HEK293 (cell line): ENCODE results near the gene UCHL3.

Experiments
- CTCF ChIA-PET: fragments of 350-600 bp; formaldehyde crosslinking; extraction: SDS; loops from one replicate; lab custom pipeline; 2021; ENCODE audit warnings: antibody characterized with exemption; lab: Yijun Ruan, JAX
- POLR2A ChIA-PET: fragments of 300-600 bp; formaldehyde crosslinking; extraction: SDS; loops from one replicate; lab custom pipeline; 2020; ENCODE audit warnings: antibody characterized with exemption, inconsistent platforms; lab: Yijun Ruan, JAX
- H3K27ac ChIP-seq: fragments of 200-500 bp; sonication (Bioruptor generic); 2 replicates; pipeline ENCODE4 v1.5.1; 2014; ENCODE audit warnings: low read depth, low read length, control low read depth, inconsistent platforms; ENCODE audit errors: extremely low read depth
- H3K36me3 ChIP-seq, 2 experiments: fragments of 200-500 bp in 1 of 2; sonication (Bioruptor generic) in 1 of 2; 1 replicate in 1 of 2; 2 replicates in 1 of 2; pipeline ENCODE4 v1.5.1; 2014 to 2017; ENCODE audit warnings: inconsistent platforms in 2 of 2, low read length in 2 of 2; ENCODE audit not compliant: control insufficient read depth in 2 of 2, insufficient read depth in 1 of 2
- H3K4me1 ChIP-seq: fragments of 200-500 bp; sonication (Bioruptor generic); 2 replicates; pipeline ENCODE4 v1.5.1; 2014; ENCODE audit warnings: mild to moderate bottlenecking, low read length, inconsistent platforms; ENCODE audit not compliant: control insufficient read depth, insufficient read depth
- H3K4me3 ChIP-seq: 2 replicates; pipeline ENCODE4 v1.5.1; 2011; ENCODE audit warnings: low read depth, mild to moderate bottlenecking, control low read depth, low read length, moderate library complexity
- H3K9me3 ChIP-seq: fragments of 200-500 bp; sonication (Bioruptor generic); 2 replicates; pipeline ENCODE4 v1.5.1; 2014; ENCODE audit warnings: low read depth, low read length, inconsistent platforms; ENCODE audit not compliant: control insufficient read depth, insufficient read depth
- EGR2 ChIP-seq: fragments of 450-650 bp; formaldehyde crosslinking; IDR thresholded peaks from 2 replicates; pipeline ENCODE4 v1.5.1; 2016; ENCODE audit warnings: low read depth, missing biosample characterization, missing genetic modification characterization
- KLF16 ChIP-seq: fragments of 450-650 bp; formaldehyde crosslinking; IDR thresholded peaks from 2 replicates; pipeline ENCODE4 v1.5.1; 2017; ENCODE audit warnings: missing biosample characterization, missing genetic modification characterization
- KLF9 ChIP-seq: fragments of 450-650 bp; formaldehyde crosslinking; IDR thresholded peaks from 2 replicates; pipeline ENCODE4 v1.5.1; 2016; ENCODE audit warnings: missing biosample characterization, missing genetic modification characterization, low read depth
- SETDB1 ChIP-seq: IDR thresholded peaks from one replicate; pipeline ENCODE4 v1.6.1; 2017; ENCODE audit warnings: mild to moderate bottlenecking, low read length, moderate library complexity, mixed read lengths; ENCODE audit not compliant: insufficient read length
- YY1 ChIP-seq: fragments of 450-650 bp; formaldehyde crosslinking; IDR thresholded peaks from 2 replicates; pipeline ENCODE4 v1.5.1; 2018; ENCODE audit warnings: missing biosample characterization, missing genetic modification characterization
- ZBTB21 ChIP-seq: fragments of 450-650 bp; formaldehyde crosslinking; IDR thresholded peaks from 2 replicates; pipeline ENCODE4 v1.5.1; 2017; ENCODE audit warnings: missing biosample characterization, missing genetic modification characterization
- ZEB2 ChIP-seq: fragments of 450-650 bp; formaldehyde crosslinking; IDR thresholded peaks from 2 replicates; pipeline ENCODE4 v1.5.1; 2016; ENCODE audit warnings: missing biosample characterization, missing genetic modification characterization
- ZFHX2 ChIP-seq: fragments of 450-650 bp; formaldehyde crosslinking; conservative IDR thresholded peaks from 2 replicates; pipeline ENCODE4 v1.5.1; 2016; ENCODE audit warnings: missing biosample characterization, missing genetic modification characterization
- ZIC2 ChIP-seq: fragments of 450-650 bp; formaldehyde crosslinking; IDR thresholded peaks from 2 replicates; pipeline ENCODE4 v1.5.1; 2016; ENCODE audit warnings: missing biosample characterization, missing genetic modification characterization
- ZNF121 ChIP-seq: fragments of 450-650 bp; formaldehyde crosslinking; IDR thresholded peaks from 2 replicates; pipeline ENCODE4 v1.5.1; 2016; ENCODE audit warnings: missing biosample characterization, missing genetic modification characterization
- ZNF133 ChIP-seq: fragments of 450-650 bp; formaldehyde crosslinking; IDR thresholded peaks from 2 replicates; pipeline ENCODE4 v1.5.1; 2016; ENCODE audit warnings: missing biosample characterization, missing genetic modification characterization
- ZNF138 ChIP-seq: fragments of 450-650 bp; formaldehyde crosslinking; IDR thresholded peaks from 2 replicates; pipeline ENCODE4 v1.5.1; 2016; ENCODE audit warnings: missing biosample characterization, missing genetic modification characterization, borderline replicate concordance
- ZNF184 ChIP-seq: fragments of 450-650 bp; IDR thresholded peaks from 2 replicates; pipeline ENCODE4 v1.5.1; 2018; ENCODE audit warnings: missing biosample characterization, mild to moderate bottlenecking, missing genetic modification characterization
- ZNF2 ChIP-seq: fragments of 450-650 bp; formaldehyde crosslinking; IDR thresholded peaks from 2 replicates; pipeline ENCODE4 v1.5.1; 2016; ENCODE audit warnings: missing biosample characterization, missing genetic modification characterization
- ZNF239 ChIP-seq: fragments of 450-650 bp; formaldehyde crosslinking; IDR thresholded peaks from 2 replicates; pipeline ENCODE4 v1.5.1; 2016; ENCODE audit warnings: missing biosample characterization, missing genetic modification characterization
- ZNF366 ChIP-seq: fragments of 450-650 bp; formaldehyde crosslinking; conservative IDR thresholded peaks from 2 replicates; pipeline ENCODE4 v1.5.1; 2016; ENCODE audit warnings: missing biosample characterization, missing genetic modification characterization
- ZNF473 ChIP-seq: fragments of 450-650 bp; formaldehyde crosslinking; IDR thresholded peaks from 2 replicates; pipeline ENCODE4 v1.5.1; 2017; ENCODE audit warnings: missing biosample characterization, missing genetic modification characterization
- ZNF529 ChIP-seq: fragments of 450-650 bp; formaldehyde crosslinking; IDR thresholded peaks from 2 replicates; pipeline ENCODE4 v1.5.1; 2017; ENCODE audit warnings: missing genetic modification characterization, missing biosample characterization; ENCODE audit not compliant: insufficient replicate concordance
- ZNF544 ChIP-seq: fragments of 450-650 bp; formaldehyde crosslinking; IDR thresholded peaks from 2 replicates; pipeline ENCODE4 v1.5.0; 2017; ENCODE audit warnings: missing biosample characterization, missing genetic modification characterization
- ZNF654 ChIP-seq: fragments of 450-650 bp; formaldehyde crosslinking; IDR thresholded peaks from 2 replicates; pipeline ENCODE4 v1.5.1; 2016; ENCODE audit warnings: low read depth, missing biosample characterization, missing genetic modification characterization
- ZNF660 ChIP-seq: fragments of 450-650 bp; IDR thresholded peaks from 2 replicates; pipeline ENCODE4 v1.5.1; 2018; ENCODE audit warnings: missing biosample characterization, mild to moderate bottlenecking, missing genetic modification characterization
- TF ChIP-seq, protein P1 (sequence below): fragments of 450-650 bp; formaldehyde crosslinking; IDR thresholded peaks from 2 replicates; pipeline ENCODE4 v1.5.1; 2016; ENCODE audit warnings: missing biosample characterization, missing genetic modification characterization
- TF ChIP-seq, protein P2 (sequence below): fragments of 450-650 bp; formaldehyde crosslinking; IDR thresholded peaks from 2 replicates; pipeline ENCODE4 v1.5.1; 2016; ENCODE audit warnings: missing biosample characterization, missing genetic modification characterization
- TF ChIP-seq, protein P3 (sequence below): fragments of 450-650 bp; IDR thresholded peaks from 2 replicates; pipeline ENCODE4 v1.5.1; 2018; ENCODE audit warnings: missing biosample characterization, missing genetic modification characterization
- TF ChIP-seq, protein P4 (sequence below): fragments of 450-650 bp; formaldehyde crosslinking; IDR thresholded peaks from 2 replicates; pipeline ENCODE4 v1.5.1; 2016; ENCODE audit warnings: missing biosample characterization, missing genetic modification characterization

The UCHL3 gene

DNA sequence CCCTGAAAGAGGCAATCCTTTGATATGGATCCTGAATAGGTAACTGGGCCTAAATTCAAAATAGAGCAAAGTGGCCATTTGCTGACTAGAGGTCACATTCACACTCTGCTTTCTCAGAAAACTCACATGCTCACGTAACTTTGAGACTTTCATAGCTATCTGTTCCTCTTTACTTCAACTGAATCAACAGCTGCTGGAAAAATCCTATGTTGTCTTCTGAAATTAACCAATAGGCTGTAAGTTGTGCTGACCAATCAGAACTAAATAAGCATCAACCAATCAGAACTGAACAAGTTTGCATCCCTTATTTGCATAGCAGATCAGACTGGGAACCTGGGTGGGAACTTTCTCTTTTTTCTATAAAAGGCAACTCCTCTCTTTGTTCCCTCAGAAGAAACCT lies 43.6 kb upstream of the UCHL3 start:
- CTCF ChIA-PET = no interaction called here
- TF ChIP-seq ZNF121 (tag by site-specific recombination) (no peak), ZFHX2 (tag by site-specific recombination) (no peak), ZNF654 (tag by site-specific recombination) (no peak), ZNF529 (tag by site-specific recombination) (no peak), SETDB1 (no peak), KLF16 (tag by site-specific recombination) (no peak), ZNF184 (tag by site-specific recombination) (no peak), KLF9 (tag by site-specific recombination) (no peak), ZNF660 (tag by site-specific recombination) (no peak), ZNF239 (no peak), YY1 (tag by site-specific recombination) (no peak), ZNF366 (no peak), ZNF544 (tag by site-specific recombination) (no peak), ZBTB21 (tag by site-specific recombination) (no peak)
- TF ChIP-seq, protein P1, sequence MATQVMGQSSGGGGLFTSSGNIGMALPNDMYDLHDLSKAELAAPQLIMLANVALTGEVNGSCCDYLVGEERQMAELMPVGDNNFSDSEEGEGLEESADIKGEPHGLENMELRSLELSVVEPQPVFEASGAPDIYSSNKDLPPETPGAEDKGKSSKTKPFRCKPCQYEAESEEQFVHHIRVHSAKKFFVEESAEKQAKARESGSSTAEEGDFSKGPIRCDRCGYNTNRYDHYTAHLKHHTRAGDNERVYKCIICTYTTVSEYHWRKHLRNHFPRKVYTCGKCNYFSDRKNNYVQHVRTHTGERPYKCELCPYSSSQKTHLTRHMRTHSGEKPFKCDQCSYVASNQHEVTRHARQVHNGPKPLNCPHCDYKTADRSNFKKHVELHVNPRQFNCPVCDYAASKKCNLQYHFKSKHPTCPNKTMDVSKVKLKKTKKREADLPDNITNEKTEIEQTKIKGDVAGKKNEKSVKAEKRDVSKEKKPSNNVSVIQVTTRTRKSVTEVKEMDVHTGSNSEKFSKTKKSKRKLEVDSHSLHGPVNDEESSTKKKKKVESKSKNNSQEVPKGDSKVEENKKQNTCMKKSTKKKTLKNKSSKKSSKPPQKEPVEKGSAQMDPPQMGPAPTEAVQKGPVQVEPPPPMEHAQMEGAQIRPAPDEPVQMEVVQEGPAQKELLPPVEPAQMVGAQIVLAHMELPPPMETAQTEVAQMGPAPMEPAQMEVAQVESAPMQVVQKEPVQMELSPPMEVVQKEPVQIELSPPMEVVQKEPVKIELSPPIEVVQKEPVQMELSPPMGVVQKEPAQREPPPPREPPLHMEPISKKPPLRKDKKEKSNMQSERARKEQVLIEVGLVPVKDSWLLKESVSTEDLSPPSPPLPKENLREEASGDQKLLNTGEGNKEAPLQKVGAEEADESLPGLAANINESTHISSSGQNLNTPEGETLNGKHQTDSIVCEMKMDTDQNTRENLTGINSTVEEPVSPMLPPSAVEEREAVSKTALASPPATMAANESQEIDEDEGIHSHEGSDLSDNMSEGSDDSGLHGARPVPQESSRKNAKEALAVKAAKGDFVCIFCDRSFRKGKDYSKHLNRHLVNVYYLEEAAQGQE (tag by site-specific recombination) = no peak
- TF ChIP-seq, protein P2, sequence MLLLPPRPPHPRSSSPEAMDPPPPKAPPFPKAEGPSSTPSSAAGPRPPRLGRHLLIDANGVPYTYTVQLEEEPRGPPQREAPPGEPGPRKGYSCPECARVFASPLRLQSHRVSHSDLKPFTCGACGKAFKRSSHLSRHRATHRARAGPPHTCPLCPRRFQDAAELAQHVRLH (tag by site-specific recombination) = no peak
- TF ChIP-seq, protein P3, sequence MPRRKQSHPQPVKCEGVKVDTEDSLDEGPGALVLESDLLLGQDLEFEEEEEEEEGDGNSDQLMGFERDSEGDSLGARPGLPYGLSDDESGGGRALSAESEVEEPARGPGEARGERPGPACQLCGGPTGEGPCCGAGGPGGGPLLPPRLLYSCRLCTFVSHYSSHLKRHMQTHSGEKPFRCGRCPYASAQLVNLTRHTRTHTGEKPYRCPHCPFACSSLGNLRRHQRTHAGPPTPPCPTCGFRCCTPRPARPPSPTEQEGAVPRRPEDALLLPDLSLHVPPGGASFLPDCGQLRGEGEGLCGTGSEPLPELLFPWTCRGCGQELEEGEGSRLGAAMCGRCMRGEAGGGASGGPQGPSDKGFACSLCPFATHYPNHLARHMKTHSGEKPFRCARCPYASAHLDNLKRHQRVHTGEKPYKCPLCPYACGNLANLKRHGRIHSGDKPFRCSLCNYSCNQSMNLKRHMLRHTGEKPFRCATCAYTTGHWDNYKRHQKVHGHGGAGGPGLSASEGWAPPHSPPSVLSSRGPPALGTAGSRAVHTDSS (tag by site-specific recombination) = no peak
- Histone ChIP-seq H3K4me1 (no peaks in the 10 kb centered on the region), H3K27ac (no peak overlapping the region), H3K9me3 (no peaks in the 10 kb centered on the region), H3K4me3 (no peak overlapping the region), H3K36me3 (no peaks in the 10 kb centered on the region)
- POLR2A ChIA-PET = no interaction called here

DNA sequence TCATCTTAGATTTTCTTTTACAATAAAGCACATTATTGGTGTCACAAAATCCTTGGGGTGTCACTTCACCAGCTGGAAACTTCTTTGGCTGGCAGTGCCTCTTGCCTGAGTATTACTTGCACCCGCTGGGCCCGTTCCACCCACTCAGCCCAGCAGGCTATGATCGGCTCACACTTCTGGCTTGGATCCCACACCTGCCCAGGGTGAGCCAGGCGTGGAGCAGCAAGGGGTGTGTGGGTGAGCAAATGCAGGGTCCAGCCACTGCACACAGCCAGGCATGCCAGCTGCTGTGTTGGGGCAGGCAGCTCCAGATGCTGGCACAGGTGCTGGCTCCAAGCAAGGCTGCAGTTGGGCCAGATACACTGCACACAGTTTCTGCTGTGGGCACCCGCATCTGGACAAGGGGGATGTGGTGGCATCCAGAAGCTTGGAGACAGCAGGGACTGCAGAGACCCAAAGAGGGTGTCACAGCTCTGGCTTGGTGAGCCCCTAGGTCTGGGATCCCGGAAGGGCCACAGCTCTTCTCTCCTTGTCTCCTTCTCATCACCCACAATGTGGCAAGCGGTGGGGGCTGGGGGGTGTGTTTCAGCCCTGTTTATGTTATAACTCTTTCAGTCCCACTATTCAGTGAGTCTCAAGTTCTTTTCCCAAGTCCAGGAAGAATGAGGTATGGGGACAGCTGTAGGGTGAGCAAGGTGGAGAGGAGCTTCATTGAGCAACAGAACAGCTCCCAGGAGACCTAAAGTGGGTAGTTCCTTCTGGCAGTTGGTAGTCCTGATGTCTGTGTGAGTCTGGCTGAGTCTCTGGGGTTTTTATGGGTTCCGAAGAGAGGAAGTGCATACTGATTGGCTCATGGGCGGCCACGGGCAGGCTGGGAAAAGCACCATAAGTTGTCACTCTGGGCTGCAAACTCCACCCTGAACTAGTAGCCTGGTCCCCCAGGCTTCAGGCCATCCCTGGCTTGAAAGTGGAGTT lies 42.3 kb upstream of the UCHL3 start:
- Histone ChIP-seq H3K36me3 (no peaks in the 10 kb centered on the region), H3K9me3 (no peaks in the 10 kb centered on the region), H3K27ac (no peak overlapping the region), H3K4me3 (no peak overlapping the region)
- no peak for TF ChIP-seq ZNF2 (tag by site-specific recombination)
- TF ChIP-seq ZNF133 (tag by site-specific recombination) = no peak
- TF ChIP-seq ZNF544 (tag by site-specific recombination) = no peak
- no peak for TF ChIP-seq ZNF473 (tag by site-specific recombination)
- peak; percentile 79 for TF ChIP-seq ZFHX2 (tag by site-specific recombination)
- peak; percentile 72 for TF ChIP-seq EGR2
- TF ChIP-seq ZEB2 (tag by site-specific recombination) = no peak
- 0 out of 2 replicates have a peak, but pooled peaks have one; percentile 48 for TF ChIP-seq ZIC2 (tag by site-specific recombination)
- TF ChIP-seq, protein P4, sequence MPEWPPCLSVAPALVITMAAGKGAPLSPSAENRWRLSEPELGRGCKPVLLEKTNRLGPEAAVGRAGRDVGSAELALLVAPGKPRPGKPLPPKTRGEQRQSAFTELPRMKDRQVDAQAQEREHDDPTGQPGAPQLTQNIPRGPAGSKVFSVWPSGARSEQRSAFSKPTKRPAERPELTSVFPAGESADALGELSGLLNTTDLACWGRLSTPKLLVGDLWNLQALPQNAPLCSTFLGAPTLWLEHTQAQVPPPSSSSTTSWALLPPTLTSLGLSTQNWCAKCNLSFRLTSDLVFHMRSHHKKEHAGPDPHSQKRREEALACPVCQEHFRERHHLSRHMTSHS = no peak
- TF ChIP-seq ZNF138 (tag by site-specific recombination) = no peak
- TF ChIP-seq, protein P2 (tag by site-specific recombination) = no peak
- TF ChIP-seq, all 188 proteins: peak for 3
- no peaks in the 10 kb centered on the region for H3K4me1 ChIP-seq
- POLR2A ChIA-PET = no interaction called here
- CTCF ChIA-PET = interaction anchor here (0.5 kb wide), 1 partner anchor 872 kb away, joined by 3 read pairs; no protein-coding TSS in a partner anchor
